K562 (cell line): Measurements from ENCODE around the gene CYP2E1. TPM values are rescaled to one million over a fixed set of nuclear protein-coding genes. Genes with fewer than 3 reads are reported as not detected.
A peak's percentile ranks its signal among the peaks of the same experiment; 100 is the strongest.

ENCODE experiments used
- ATAC-seq: fragments of 200-7000 bp; cut with Tn5 transposase; 3 replicates; pipeline ENCODE4 v1.9.1; 2020; ENCODE audit warnings: moderate library complexity
- Bru-seq: library from RNA; stranded (reverse); fragments of 400-500 nt; gene quantifications from one replicate; lab custom pipeline; 2021; lab: Mats Ljungman, UMichigan
- BruChase-seq, 2 experiments: library from RNA; stranded (reverse); fragments of 400-500 nt; gene quantifications; one replicate each; lab custom pipeline; 2021; lab: Mats Ljungman, UMichigan
- BruUV-seq: library from RNA; stranded (reverse); fragments of 400-500 nt; replicated peaks from 2 replicates; lab custom pipeline; 2021; lab: Mats Ljungman, UMichigan
- CTCF ChIA-PET: fragments of 300-600 bp; formaldehyde crosslinking; extraction: SDS; loops from one replicate; lab custom pipeline; 2021; ENCODE audit warnings: low intra/inter-chr PET ratio; lab: Yijun Ruan, JAX
- POLR2A ChIA-PET: fragments of 300-600, 350-650 bp; sonication (Branson Sonifier 250); formaldehyde crosslinking; extraction: SDS; loops from one replicate; lab custom pipeline; 2021; ENCODE audit warnings: antibody characterized with exemption, inconsistent platforms; lab: Yijun Ruan, JAX
- DNase-seq, 4 experiments: peaks; one replicate each; pipeline versions ENCODE4 v3.0.0 to v3.0.0-alpha.2; 2011 to 2018; ENCODE audit warnings: low spot score in 3 of 4, mixed read lengths in 3 of 4; ENCODE audit errors: extremely low read depth in 1 of 4
- FAIRE-seq: peaks from 2 replicates; lab custom pipeline; 2011; peaks lifted over from hg19 to GRCh38; lab: Jason Lieb, UNC
- H2AFZ ChIP-seq: 2 replicates; pipeline ENCODE4 v1.6.0; 2011; ENCODE audit warnings: low read depth, low read length, control low read depth, inconsistent platforms
- H3K27ac ChIP-seq: fragments of 200-600 bp; 3 replicates; pipeline ENCODE4 v1.8.0; 2011; ENCODE audit warnings: low read depth, mild to moderate bottlenecking, control low read depth, inconsistent platforms, low read length, moderate library complexity, mixed read lengths; ENCODE audit errors: extremely low read depth
- H3K27me3 ChIP-seq, 2 experiments: fragments of 300-600 bp in 1 of 2; 2 replicates in 1 of 2; 3 replicates in 1 of 2; pipeline versions ENCODE4 v1.6.0 to v1.8.0; 2011; ENCODE audit warnings: inconsistent platforms in 2 of 2, low read length in 2 of 2, mild to moderate bottlenecking in 1 of 2, mixed read lengths in 1 of 2, moderate library complexity in 1 of 2; ENCODE audit not compliant: control insufficient read depth in 2 of 2, insufficient read depth in 2 of 2
- H3K36me3 ChIP-seq: fragments of 300-600 bp; 3 replicates; pipeline ENCODE4 v1.8.0; 2011; ENCODE audit warnings: mild to moderate bottlenecking, low read length, inconsistent platforms; ENCODE audit not compliant: control insufficient read depth, insufficient read depth
- H3K4me1 ChIP-seq, 2 experiments: fragments of 200-600 bp in 1 of 2; replicated peaks in 1 of 2; 2 replicates in 1 of 2; 3 replicates in 1 of 2; pipeline versions ENCODE4 v1.5.1 to v1.8.0; 2011; ENCODE audit warnings: inconsistent platforms in 2 of 2, low read length in 2 of 2, mild to moderate bottlenecking in 1 of 2, mixed read lengths in 1 of 2, moderate library complexity in 1 of 2; ENCODE audit not compliant: control insufficient read depth in 2 of 2, insufficient read depth in 2 of 2
- H3K4me2 ChIP-seq: 2 replicates; pipeline ENCODE4 v1.6.1; 2011; ENCODE audit warnings: low read length, control low read depth, inconsistent platforms, mixed read lengths; ENCODE audit not compliant: insufficient read depth
- H3K4me3 ChIP-seq: fragments of 200-600 bp; sonication (generic), shearing (Covaris generic); 2 replicates; pipeline ENCODE4 v1.5.1; 2016; ENCODE audit warnings: control low read depth, inconsistent platforms
- H3K79me2 ChIP-seq: fragments of 200-600 bp; 3 replicates; pipeline ENCODE4 v1.8.0; 2011; ENCODE audit warnings: low read length, inconsistent platforms; ENCODE audit not compliant: control insufficient read depth, insufficient read depth
- H3K9ac ChIP-seq, 2 experiments: 2 replicates each; pipeline versions ENCODE4 v1.6.0 to v1.6.1; 2011; ENCODE audit warnings: low read depth in 2 of 2, low read length in 2 of 2, control low read depth in 1 of 2, inconsistent platforms in 1 of 2, mild to moderate bottlenecking in 1 of 2, mixed read lengths in 1 of 2; ENCODE audit not compliant: insufficient read depth in 1 of 2
- H3K9me1 ChIP-seq: one replicate; pipeline ENCODE4 v1.6.0; 2011; ENCODE audit warnings: inconsistent platforms, mild to moderate bottlenecking, low read length, moderate library complexity; ENCODE audit not compliant: control insufficient read depth, insufficient read depth
- H3K9me3 ChIP-seq: replicated peaks from 2 replicates; pipeline ENCODE4 v1.5.1; 2011; ENCODE audit warnings: low read depth, low read length, inconsistent platforms; ENCODE audit not compliant: control insufficient read depth, insufficient read depth
- H4K20me1 ChIP-seq: replicated peaks from 2 replicates; pipeline ENCODE4 v1.6.1; 2011; ENCODE audit warnings: low read length, inconsistent platforms, mixed read lengths; ENCODE audit not compliant: control insufficient read depth, insufficient read depth
- CBX5 ChIP-seq: IDR thresholded peaks from 2 replicates; pipeline ENCODE4 v1.6.1; 2014; ENCODE audit warnings: low read depth, borderline replicate concordance
- WGBS: fragments of 100-300 bp; shearing (Covaris generic); methylation state at CpG from one replicate; pipeline ENCODE4 v1.1.6; 2016; ENCODE audit warnings: low coverage, mixed read lengths; ENCODE audit not compliant: insufficient coverage; ENCODE audit errors: missing lambda C conversion rate; 5-methylcytosine and 5-hydroxymethylcytosine counted together
- in situ Hi-C: fragments of 300-500 bp; cut with MboI; formaldehyde crosslinking; loops from 4 replicates; pipeline ENCODE4 v1.15.0; 2018; ENCODE audit warnings: inconsistent platforms, mixed read lengths
- intact Hi-C: fragments of 100-400 bp; cut with micrococcal nuclease; formaldehyde crosslinking; loops from 2 replicates; pipeline ENCODE4 v1.14.2; 2022
- long read RNA-seq, 3 experiments: library from polyadenylated mRNA in 2 of 3; library from RNA in 1 of 3; unstranded in 2 of 3; stranded (forward) in 1 of 3; transcript quantifications; one replicate each; pipeline ENCODE4 v2.0.0, GENCODE V29; 2019 to 2022
- polyA minus RNA-seq, 3 experiments: library from RNA; depleted of rRNA, polyadenylated mRNA; stranded (reverse); fragments of >200 nt; gene quantifications; 2 replicates each; pipeline ENCODE4 v1.2.3, GENCODE V29; 2011
- polyA plus RNA-seq, 8 experiments: library from polyadenylated mRNA; depleted of rRNA in 4 of 8; stranded (reverse) in 5 of 8; unstranded in 3 of 8; fragments of >200 nt; fragmentation: Nextera tagmentation in 2 of 8; fragmentation: Illumina TruSeq in 1 of 8; extraction: Ambion mirVana in 2 of 8; extraction: Trizol in 1 of 8; gene quantifications; 2 replicates each; pipeline versions ENCODE4 v1.2.1 to v1.2.3, GENCODE V29; 2011 to 2014; ENCODE audit warnings: inconsistent platforms in 1 of 8, missing spikeins in 1 of 8
- total RNA-seq, 7 experiments: library from RNA; depleted of rRNA in 6 of 7; stranded (reverse); fragments of >200 nt in 6 of 7; fragmentation: Illumina TruSeq in 2 of 7; extraction: Trizol in 2 of 7; gene quantifications; 2 replicates each; pipeline versions ENCODE4 v1.2.1 to v1.2.3, GENCODE V29; 2011 to 2021; ENCODE audit warnings: low replicate concordance in 1 of 7

Gene CYP2E1
- total RNA-seq (2011; cell fraction: chromatin; rRNA removed; ENCODE audit: low replicate concordance), result 1.00 and 1.8 TPM in 2 replicates
- 0.83 and 0.92 TPM in 2 replicates for total RNA-seq (2011; cell fraction: nucleolus; rRNA removed)
- total RNA-seq (2011; cell fraction: nucleoplasm; rRNA removed), result 0.73 and 3.0 TPM in 2 replicates
- total RNA-seq (2014; rRNA removed) (not detected in 2 replicates), total RNA-seq (2014; rRNA removed; fragmentation: Illumina TruSeq; extraction: Trizol) (0.18 TPM in 1 of 2 replicates, not detected in the other), total RNA-seq (2015; rRNA removed; fragmentation: Illumina TruSeq; extraction: Trizol) (0.23 and 0.33 TPM in 2 replicates), total RNA-seq (2021) (1.0 and 1.6 TPM in 2 replicates), polyA plus RNA-seq (2011; rRNA removed) (0.18 and 0.83 TPM in 2 replicates), polyA plus RNA-seq (2014; fragmentation: Illumina TruSeq; extraction: Trizol) (0.19 TPM in 2 replicates), polyA plus RNA-seq (2014; fragmentation: Nextera tagmentation; extraction: Ambion mirVana) (under 1 TPM in 1 of 2 experiments, not detected in 1; 0.07 TPM), polyA plus RNA-seq (2014; rRNA removed) (0.45 TPM in 1 of 2 replicates, not detected in the other), polyA minus RNA-seq (2011; rRNA and poly(A)+ RNA removed) (not detected in 2 replicates), Bru-seq, nascent RNA (percentile 29 among the genes with signal in this experiment), BruChase-seq, experiment 1, labeled RNA remaining after a 2-hour chase (percentile 26 among the genes with signal in this experiment), BruChase-seq, experiment 2, labeled RNA remaining after a 6-hour chase (percentile 31 among the genes with signal in this experiment)
- polyA plus RNA-seq (2011; cell fraction: cytosol; rRNA removed), result 0.18 and 0.55 TPM in 2 replicates
- polyA plus RNA-seq (2011; cell fraction: nucleus; rRNA removed), result 2.8 and 5.2 TPM in 2 replicates
- 0.22 and 0.64 TPM in 2 replicates for polyA plus RNA-seq (2012)
- polyA minus RNA-seq (2011; cell fraction: cytosol; rRNA and poly(A)+ RNA removed), result not detected in 2 replicates
- polyA minus RNA-seq (2011; cell fraction: nucleus; rRNA and poly(A)+ RNA removed), result 0.13 and 1.1 TPM in 2 replicates
- long read RNA-seq, experiment 1, result 0 reads
- long read RNA-seq, experiment 2, result 0 reads
- long read RNA-seq, experiment 3, result 0 reads

DNA sequence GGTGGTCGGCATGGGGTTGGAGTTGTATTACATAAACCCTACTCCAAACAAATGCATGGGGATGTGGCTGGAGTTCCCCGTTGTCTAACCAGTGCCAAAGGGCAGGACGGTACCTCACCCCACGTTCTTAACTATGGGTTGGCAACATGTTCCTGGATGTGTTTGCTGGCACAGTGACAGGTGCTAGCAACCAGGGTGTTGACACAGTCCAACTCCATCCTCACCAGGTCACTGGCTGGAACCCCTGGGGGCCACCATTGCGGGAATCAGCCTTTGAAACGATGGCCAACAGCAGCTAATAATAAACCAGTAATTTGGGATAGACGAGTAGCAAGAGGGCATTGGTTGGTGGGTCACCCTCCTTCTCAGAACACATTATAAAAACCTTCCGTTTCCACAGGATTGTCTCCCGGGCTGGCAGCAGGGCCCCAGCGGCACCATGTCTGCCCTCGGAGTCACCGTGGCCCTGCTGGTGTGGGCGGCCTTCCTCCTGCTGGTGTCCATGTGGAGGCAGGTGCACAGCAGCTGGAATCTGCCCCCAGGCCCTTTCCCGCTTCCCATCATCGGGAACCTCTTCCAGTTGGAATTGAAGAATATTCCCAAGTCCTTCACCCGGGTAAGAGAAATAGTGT lies at the start of gene CYP2E1:
Gene CYP2E1, plus strand, starts transcription at position 407 of the 632 bp plus-strand sequence. Its CDS starts 33 bp downstream, at position 440.
- H3K27me3 ChIP-seq, result peaks cover 31 to 65% of the 10 kb centered on the region in 2 experiments
- H3K4me1 ChIP-seq, result peaks cover 0 to 19% of the 10 kb centered on the region in 2 experiments; a peak in 2 of 5 replicates
- H2AFZ ChIP-seq, result no peak within 1 kb of the TSS
- no peak within 1 kb of the TSS for H3K9ac ChIP-seq
- intact Hi-C loops (no loop called here), in situ Hi-C loops (no loop called here)
- H3K9me3 ChIP-seq, result no peaks in the 10 kb centered on the region
- no peak for ATAC-seq
- WGBS, result 1% methylated on average over 16 of the region's 16 CpGs
- no peak within 1 kb of the TSS for H3K4me3 ChIP-seq
- H3K9me1 ChIP-seq, result no peaks in the 10 kb centered on the region
- CTCF ChIA-PET, result no interaction called here
- no peak for DNase-seq
- no TSS peak for BruUV-seq
- TF ChIP-seq CBX5, result no peak
- TF ChIP-seq, all 486 proteins: peak for 0
- FAIRE-seq, result no peak
- no peaks in the 10 kb centered on the region for H4K20me1 ChIP-seq
- no peaks in the 10 kb centered on the region for H3K36me3 ChIP-seq
- no peak within 1 kb of the TSS for H3K4me2 ChIP-seq
- POLR2A ChIA-PET, result no interaction called here
- no peaks in the 10 kb centered on the region for H3K79me2 ChIP-seq
- H3K27ac ChIP-seq, result no peak within 1 kb of the TSS
